Left hindlimb (tissue), 1 donor: ENCODE results near the gene HOXB3.

Experiments
- DNase-seq: peaks from one replicate; pipeline ENCODE4 v3.0.0-alpha.2; 2018

The HOXB3 gene

DNA sequence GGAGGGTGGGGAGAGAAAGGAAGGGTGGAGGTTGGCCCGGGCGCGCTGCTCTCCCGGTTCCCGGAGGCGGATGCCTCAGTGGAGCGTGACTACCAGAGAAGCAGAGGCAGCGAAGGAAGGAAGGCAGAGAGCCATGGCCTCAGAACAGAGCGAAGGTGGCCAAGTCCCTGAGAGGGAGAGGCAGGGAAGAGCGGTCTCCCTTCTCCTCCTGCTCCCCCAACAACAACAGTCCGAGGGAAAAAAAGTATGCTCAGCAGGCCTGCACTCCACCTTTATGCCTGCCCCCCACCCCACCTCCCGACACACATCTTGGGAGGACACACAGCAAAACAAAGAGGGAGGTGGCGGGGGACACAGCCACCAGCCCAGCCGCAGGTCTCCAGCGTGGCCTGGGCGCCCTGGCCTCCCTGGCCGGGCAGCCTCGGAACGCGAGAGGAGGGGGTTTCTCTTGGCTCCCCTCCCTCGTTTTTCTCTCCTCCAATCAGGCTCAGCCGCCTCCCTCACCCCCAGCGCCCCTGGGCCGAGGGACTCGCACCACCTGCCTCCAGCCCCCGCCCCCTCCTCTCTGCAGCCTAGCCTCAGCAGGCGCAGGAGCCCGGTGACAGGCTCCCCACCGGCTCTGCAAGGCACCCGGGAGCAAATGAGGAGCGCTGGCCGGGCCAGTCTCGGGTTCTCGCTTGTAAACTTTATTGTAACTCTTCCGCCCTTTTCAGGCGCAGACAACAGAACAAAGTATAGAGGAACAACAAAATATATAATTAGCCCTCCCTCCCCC lies 21.8 kb upstream of the HOXB3 start:
- no peak for DNase-seq

DNA sequence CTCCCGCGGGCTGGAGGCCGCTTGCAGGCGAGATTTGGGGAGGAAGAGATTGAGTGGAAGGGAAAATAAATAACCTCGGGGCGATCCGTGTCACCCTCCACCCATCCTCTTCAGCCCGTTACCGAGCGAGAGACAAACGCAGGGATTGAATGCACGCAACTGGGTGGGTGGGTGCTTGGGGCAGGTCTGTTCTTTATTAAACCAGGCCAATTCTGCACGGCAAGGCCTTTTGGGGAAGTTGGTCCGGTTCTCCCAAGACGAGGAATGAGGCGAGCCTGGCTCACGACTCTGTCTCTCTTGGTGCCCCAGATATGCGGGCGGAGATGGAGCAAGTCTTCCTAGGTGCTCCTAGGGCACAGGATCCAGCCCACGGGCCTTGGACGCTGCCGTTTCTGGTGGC lies 21.2 kb upstream of the HOXB3 start:
- DNase-seq: no peak

- no peak for DNase-seq
Measured at GRCh38 chr17:48610282-48611211, 20.5 kb upstream of the HOXB3 start, which contains the start of gene HOXB7. Gene HOXB7 (minus strand): TSS chr17:48611017. CDS start chr17:48610918, 99 bp downstream.

DNA sequence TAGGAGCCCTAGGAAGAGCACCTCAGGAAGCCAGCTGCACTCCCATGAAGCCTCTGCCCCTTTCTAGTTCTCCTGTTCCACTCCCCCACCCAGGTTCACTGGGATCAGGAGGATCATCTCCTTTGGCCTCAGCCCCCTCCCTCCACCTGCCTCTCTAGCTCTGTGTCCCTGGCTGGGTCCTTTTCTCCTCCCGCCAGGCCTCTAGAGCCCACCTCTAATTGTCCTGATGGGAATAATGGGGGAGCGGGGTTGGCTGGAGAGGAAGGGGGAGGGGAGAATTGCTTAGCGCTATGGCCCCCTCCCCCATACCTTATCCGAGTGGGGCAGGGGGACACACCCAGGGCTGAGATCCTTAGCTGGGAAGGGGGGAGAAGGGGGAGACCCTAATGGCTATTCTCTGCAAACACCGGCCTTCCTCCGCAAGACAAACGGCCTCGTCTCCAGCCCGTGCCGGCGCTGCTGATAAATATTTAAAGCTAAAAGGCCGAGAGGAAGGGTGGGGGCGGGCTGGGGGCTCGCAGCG lies 19.8 kb upstream of the HOXB3 start:
- DNase-seq: no peak

DNA sequence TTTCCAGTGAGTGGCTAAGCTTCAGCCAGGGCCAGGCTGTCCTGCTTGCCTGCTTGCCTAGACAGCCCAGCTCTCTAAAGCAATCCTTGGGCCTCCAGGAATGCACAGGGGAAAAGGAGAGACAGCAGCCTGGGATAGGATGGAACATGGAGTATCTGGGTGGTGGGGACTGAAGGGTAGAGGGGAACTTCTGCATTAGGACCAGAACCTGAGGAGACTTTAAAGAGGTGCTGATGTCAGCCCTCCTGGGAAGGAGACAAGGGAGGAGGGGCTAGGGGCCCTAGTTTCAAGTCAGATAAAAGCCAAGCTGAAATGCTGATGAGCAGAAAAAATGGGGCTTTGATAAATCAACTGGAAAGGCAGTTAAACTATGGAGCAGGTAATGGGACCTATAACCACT lies 19.0 kb upstream of the HOXB3 start:
- no peak for DNase-seq

GRCh38 chr17:48608494-48608834 lies 18.4 kb upstream of the HOXB3 start:
- no peak for DNase-seq

GRCh38 chr17:48606892-48607614 lies 17.0 kb upstream of the HOXB3 start:
- no peak for DNase-seq

DNA sequence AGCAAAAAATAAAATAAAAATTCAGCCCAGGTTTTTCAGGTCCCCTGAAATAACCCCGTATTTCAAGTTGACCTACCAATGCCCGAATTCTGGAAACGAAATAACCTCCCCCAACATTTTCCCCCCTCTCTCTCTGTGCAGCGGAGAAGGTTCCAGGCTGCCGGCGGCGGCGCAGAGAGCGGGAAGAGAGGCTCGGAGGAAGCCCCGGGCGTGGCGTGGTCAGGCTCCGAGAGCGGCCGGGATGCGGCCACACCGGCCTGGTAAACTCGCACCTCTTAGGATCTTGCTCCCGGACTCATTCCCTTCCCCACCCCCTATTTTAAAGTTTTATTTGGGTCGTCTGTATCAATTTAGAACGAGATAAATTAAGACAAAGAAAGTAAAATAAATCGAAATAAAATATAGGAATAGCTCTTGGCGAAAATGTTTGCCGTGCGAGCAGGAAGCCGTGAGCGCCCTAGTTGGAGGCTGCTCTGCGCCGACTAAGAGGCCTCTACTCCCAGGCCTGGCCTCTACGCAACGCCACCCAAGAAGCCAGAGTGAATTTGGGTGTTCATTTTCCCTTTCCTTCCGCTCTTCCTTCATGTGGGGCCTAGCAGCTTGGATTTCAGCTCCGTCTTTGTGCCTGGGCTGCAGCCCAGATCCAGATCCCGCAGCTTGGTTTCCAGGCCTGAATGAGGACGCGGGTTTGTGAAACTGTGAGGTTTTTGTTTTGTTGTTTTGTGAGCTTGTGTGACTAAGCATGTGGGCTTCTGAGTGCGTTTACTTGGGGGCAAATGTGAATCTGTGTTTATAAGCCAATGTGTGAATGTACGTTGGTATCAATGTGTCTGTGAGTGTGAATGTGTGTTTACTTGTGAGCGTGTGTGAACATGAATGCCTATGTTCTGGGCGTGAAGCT lies 16.2 kb upstream of the HOXB3 start:
- DNase-seq: no peak

GRCh38 chr17:48605409-48605919 lies 15.4 kb upstream of the HOXB3 start:
- DNase-seq: no peak

GRCh38 chr17:48604770-48605329 lies 14.8 kb upstream of the HOXB3 start, which contains the start of gene HOXB6:
Gene HOXB6 (minus strand): TSS chr17:48604986. CDS start chr17:48598150, 6,836 bp downstream.
- DNase-seq: no peak

DNA sequence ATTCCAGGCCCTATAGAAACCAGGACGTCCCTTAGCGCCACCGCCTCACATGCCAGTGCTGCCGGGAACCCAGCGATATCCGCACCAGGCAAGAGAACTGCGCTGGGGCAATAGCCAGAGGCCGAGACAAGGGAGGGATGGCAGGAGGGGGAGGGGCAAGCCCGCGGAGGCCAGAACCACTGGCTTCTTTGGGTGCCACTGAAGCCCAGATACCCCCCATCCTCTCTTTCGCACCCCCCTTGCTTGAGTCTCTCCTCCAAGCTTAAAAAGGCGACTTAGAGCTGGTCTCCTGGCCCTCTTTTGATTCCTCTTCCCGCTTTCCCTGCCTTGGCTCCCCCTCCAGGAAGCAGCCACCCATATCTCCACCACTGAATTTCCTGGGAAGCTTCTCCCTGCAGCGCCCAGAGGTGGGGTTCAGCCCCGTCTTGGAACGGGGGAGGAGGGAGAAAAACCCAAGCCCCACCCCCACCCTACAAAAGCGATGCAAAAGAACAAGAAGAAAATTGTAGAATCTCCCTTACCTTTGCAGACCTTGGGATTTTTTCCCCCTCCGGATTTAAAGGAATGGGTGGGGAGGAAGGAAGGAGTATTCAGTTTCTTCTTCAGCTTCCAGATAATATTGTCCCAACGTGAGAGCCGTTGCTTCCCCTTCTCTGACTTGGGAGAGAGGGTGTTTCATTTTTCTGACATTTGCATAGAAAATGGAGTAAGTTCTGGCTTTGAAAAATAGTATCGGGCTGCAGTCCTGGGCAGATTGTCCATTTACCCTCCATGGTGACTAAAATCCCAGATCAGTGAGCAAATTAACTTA lies 14.1 kb upstream of the HOXB3 start:
- DNase-seq: no peak

DNA sequence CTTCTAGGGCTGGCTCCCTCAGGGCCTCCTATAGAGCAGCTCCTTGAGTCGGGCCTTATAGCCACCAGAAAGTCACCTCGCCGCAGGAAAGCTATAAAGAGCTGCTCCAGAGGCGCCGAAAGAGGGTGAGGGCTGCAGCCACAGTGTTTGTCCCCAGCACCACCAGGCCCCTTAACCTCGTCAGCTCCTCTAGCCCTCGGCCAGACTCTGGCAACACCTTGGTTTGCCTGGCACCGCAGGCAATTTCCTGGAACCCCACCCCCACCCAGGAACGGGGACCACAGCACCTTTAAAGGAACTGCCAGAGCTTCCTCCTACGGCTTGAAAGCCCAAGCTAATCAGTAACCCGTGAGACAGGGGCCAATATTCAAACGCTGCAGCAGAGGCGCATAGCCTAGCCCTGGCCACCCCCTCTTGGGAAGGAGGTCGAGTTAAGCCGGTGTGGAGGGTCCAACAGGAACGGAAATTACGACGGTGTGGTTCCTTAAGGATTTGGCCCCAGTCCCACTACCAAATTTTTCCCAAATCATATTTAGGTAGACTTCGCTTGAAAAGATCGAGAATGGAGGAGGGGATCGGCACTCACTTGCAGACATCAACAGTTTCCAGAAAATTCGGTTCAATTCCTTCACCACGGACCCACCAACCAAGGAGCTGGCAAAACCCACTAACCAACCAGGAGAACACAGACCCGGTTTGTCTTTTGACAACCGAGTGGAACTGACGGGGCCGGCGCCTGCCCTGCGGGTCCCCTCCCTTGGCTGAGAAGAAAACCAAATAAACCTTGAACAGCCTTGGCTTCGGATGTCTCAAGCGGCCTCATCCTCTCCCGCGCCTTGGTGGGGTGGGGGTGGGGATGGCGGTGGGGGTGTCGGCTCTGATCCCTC lies 11.7 kb upstream of the HOXB3 start:
- no peak for DNase-seq

DNA sequence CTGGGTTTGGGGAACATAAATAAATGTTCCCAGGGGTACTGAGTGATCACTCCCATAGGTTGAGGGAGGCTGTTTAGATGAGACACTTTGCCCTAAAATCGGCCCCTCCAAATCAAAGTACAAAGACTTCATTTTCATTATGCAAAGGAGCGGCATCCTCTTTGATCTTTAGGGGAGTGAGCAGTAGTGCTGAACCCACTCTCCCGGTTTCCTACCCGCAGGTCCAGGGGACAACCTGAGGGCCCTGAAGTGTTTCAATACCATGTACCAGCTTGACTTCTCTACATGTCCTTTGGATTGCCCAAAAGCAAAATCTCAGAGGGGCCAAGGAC lies 11.1 kb upstream of the HOXB3 start:
- no peak for DNase-seq

DNA sequence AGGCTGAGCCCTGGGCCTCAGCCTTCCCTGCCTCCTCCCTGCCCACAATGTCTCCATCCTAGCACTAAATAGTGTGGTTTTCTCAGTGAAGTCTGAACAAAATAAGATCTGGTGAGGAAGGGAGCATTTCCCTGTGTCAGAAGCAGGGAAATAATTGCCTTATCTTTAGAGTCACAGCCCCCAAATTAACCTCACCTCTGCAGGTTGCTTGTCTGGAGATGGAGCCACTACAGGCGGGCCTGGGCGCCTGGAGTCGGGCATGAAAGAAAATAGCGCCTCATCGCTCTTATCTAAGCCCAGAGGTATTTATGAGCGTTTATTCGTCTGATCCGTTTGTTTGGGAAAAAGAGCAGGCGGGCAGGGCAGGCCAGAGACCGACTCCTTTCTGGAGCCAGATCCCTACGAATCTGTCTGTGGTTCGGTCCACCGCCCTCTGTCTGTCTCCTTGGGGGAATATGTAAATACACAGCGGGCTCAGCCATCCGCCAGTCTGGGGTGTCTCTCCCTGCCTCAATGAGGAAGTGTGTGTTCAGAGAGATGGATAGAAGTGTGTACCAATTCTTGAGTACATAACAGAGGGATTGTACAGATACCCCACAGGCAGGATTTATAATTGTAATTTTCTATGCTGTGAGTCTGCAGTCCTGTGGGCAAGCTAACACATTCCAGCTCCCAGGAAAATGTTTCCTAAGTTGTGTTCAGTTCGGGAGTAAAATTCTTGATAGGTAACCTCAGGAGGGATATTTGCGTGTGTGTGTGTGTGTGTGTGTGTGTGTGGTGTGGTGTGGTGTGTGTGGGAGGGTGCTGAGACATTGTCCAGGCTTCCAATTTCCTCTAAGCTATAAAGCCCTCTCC lies 10.4 kb upstream of the HOXB3 start:
- DNase-seq: no peak

GRCh38 chr17:48599354-48599753 lies 9.3 kb upstream of the HOXB3 start:
- DNase-seq: no peak

DNA sequence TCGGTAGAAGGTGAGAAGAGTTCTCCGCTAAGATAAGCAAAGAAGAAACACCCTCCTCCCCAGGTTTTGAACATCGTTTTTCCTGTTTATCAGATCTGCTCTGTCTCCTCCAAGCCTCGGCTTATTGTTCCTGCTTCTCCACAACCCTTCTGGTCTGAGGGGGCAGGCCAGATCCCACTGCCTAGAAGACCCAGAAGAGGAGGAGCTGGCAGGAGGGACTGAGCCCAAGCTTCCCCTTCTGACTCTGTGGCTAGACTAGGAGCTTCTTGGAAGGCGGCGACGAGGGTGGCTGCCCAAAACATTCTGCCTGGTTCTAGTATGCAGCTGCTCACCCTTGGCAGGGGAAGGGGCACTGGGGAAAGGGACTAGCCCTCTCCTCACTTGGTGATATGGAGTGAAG lies 8.7 kb upstream of the HOXB3 start:
- no peak for DNase-seq

- no peak for DNase-seq
Measured at GRCh38 chr17:48597778-48598631, 8.0 kb upstream of the HOXB3 start.

GRCh38 chr17:48597528-48597777 lies 7.4 kb upstream of the HOXB3 start:
- DNase-seq: no peak
